K562 (cell line): ENCODE measurements around the gene NDUFB10. TPM values are rescaled to one million over a fixed set of nuclear protein-coding genes. Genes with fewer than 3 reads are reported as not detected.

Experiments used
- CREM ChIP-seq: IDR thresholded peaks from 2 replicates; pipeline ENCODE4 v1.6.1; 2014; ENCODE audit warnings: antibody characterized with exemption, low read depth
- DDX20 ChIP-seq: fragments of 450-650 bp; IDR thresholded peaks from 2 replicates; pipeline ENCODE4 v1.6.1; 2016; ENCODE audit warnings: missing genetic modification characterization, low read depth, mild to moderate bottlenecking, missing compliant biosample characterization, moderate library complexity
- FOXA3 ChIP-seq, 2 experiments: fragments of 450-650 bp in 1 of 2; sonication (generic) in 1 of 2; formaldehyde crosslinking; IDR thresholded peaks in 1 of 2; conservative IDR thresholded peaks in 1 of 2; 2 replicates each; pipeline versions ENCODE4 v1.4.0 to v1.8.0; 2020 to 2022; ENCODE audit warnings: mild to moderate bottlenecking in 2 of 2, missing genetic modification reagents in 1 of 2
- MECOM ChIP-seq: fragments of 250-450 bp; sonication (Bioruptor Pico); IDR thresholded peaks from 2 replicates; pipeline ENCODE4 v1.8.0; 2022; ENCODE audit warnings: inconsistent platforms
- MEIS2 ChIP-seq: fragments of 450-650 bp; IDR thresholded peaks from 2 replicates; pipeline ENCODE4 v1.6.1; 2014; ENCODE audit warnings: mild to moderate bottlenecking; ENCODE audit not compliant: partially characterized antibody
- NFE2L1 ChIP-seq: fragments of 450-650 bp; IDR thresholded peaks from 2 replicates; pipeline ENCODE4 v1.6.1; 2016; ENCODE audit warnings: missing genetic modification characterization, low read depth, mild to moderate bottlenecking, missing compliant biosample characterization, moderate library complexity, borderline replicate concordance
- NFIC ChIP-seq: fragments of 450-650 bp; IDR thresholded peaks from 2 replicates; pipeline ENCODE4 v1.6.1; 2017; ENCODE audit warnings: mild to moderate bottlenecking, inconsistent platforms
- SUPT5H ChIP-seq: fragments of 450-650 bp; IDR thresholded peaks from 2 replicates; pipeline ENCODE4 v1.6.1; 2016
- TCF7 ChIP-seq: sonication (generic); IDR thresholded peaks from 2 replicates; pipeline ENCODE4 v1.6.1; 2016; ENCODE audit warnings: antibody characterized with exemption, borderline replicate concordance
- ZKSCAN1 ChIP-seq: fragments of 150-350 bp; IDR thresholded peaks from 2 replicates; pipeline ENCODE4 v1.6.1; 2016; ENCODE audit warnings: low read depth, low read length
- ZNF212 ChIP-seq: fragments of 450-650 bp; formaldehyde crosslinking; IDR thresholded peaks from 2 replicates; pipeline ENCODE4 v1.4.0; 2020; ENCODE audit warnings: mild to moderate bottlenecking
- ZNF76 ChIP-seq: fragments of 250-450 bp; sonication (Bioruptor Pico); IDR thresholded peaks from 2 replicates; pipeline ENCODE4 v1.4.0; 2020; ENCODE audit warnings: mild to moderate bottlenecking, moderate library complexity, borderline replicate concordance
- polyA plus RNA-seq, 8 experiments: library from polyadenylated mRNA; depleted of rRNA in 4 of 8; stranded (reverse) in 5 of 8; unstranded in 3 of 8; fragments of >200 nt; fragmentation: Nextera tagmentation in 2 of 8; fragmentation: Illumina TruSeq in 1 of 8; extraction: Ambion mirVana in 2 of 8; extraction: Trizol in 1 of 8; gene quantifications; 2 replicates each; pipeline versions ENCODE4 v1.2.1 to v1.2.3, GENCODE V29; 2011 to 2014; ENCODE audit warnings: inconsistent platforms in 1 of 8, missing spikeins in 1 of 8
- total RNA-seq, 7 experiments: library from RNA; depleted of rRNA in 6 of 7; stranded (reverse); fragments of >200 nt in 6 of 7; fragmentation: Illumina TruSeq in 2 of 7; extraction: Trizol in 2 of 7; gene quantifications; 2 replicates each; pipeline versions ENCODE4 v1.2.1 to v1.2.3, GENCODE V29; 2011 to 2021; ENCODE audit warnings: low replicate concordance in 1 of 7
- TF ChIP-seq, protein P1 (sequence below): sonication (generic); formaldehyde crosslinking; IDR thresholded peaks from 2 replicates; pipeline ENCODE4 v1.8.0; 2023; ENCODE audit warnings: missing genetic modification reagents, mild to moderate bottlenecking, borderline replicate concordance
- TF ChIP-seq, protein P2 (sequence below): fragments of 450-650 bp; formaldehyde crosslinking; IDR thresholded peaks from 2 replicates; pipeline ENCODE4 v1.4.0; 2022; ENCODE audit warnings: missing genetic modification characterization
- TF ChIP-seq, protein P3 (sequence below): fragments of 450-650 bp; conservative IDR thresholded peaks from 2 replicates; pipeline ENCODE4 v1.6.1; 2016; ENCODE audit warnings: missing genetic modification characterization, low read depth, mild to moderate bottlenecking, missing compliant biosample characterization, moderate library complexity
- TF ChIP-seq, protein P4 (sequence below), 3 experiments: fragments of 200-800 bp in 1 of 3; sonication (Bioruptor generic) in 1 of 3; sonication (generic) in 1 of 3; formaldehyde crosslinking in 1 of 3; IDR thresholded peaks; 2 replicates each; pipeline versions ENCODE4 v1.6.1 to v1.8.0; 2016 to 2022; ENCODE audit warnings: mild to moderate bottlenecking in 2 of 3, missing compliant biosample characterization in 2 of 3, missing genetic modification characterization in 2 of 3, missing genetic modification reagents in 1 of 3
- TF ChIP-seq, protein P5 (sequence below): sonication (generic); formaldehyde crosslinking; IDR thresholded peaks from 2 replicates; pipeline ENCODE4 v1.8.0; 2022; ENCODE audit warnings: mild to moderate bottlenecking, missing genetic modification reagents

Gene NDUFB10
- total and polyA plus RNA-seq, 9 of the 15 experiments (the other 6 are each of a cell fraction or from before 2014, with no cell fraction given): 69.3 to 527 (median 161) TPM

DNA sequence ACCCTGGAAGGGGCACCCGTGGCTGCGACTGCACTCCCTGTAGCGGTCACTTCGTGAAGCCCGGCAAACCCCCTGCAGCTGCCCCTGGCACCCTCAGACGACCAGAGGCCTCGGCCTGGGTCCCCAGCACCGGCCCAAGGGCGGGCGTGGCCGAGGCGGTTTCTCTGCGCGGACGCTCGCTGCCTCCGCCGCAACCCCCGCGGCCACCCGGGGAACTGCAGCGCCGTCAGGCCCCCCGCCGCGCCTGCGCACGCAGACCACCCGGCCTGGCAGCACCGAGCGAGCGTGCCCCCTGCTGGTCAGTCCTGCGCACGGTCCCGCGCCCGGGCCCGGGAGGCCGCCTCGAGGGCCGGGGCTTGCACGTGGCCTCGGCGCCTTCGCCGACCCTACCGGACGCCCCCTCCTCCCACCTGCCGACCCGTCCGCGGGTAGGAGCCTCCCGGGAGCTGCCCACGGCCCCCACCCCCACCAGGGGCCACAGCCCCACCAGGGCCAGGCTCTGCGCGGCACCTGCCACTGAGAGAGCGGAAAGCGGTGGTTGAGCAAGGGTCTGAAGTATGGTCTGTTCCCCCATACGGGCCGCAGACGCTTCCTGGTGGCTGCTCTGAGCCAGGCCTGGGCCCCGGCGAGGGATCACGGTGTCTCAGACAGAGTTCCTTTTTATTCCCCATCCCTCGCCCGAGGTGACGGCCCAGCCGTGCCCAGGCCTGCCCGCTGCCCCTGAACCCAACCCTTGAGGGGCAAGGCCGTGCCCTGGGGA is 29.6 kb upstream of the NDUFB10 start (continued):
- TF ChIP-seq ZKSCAN1 (peak; percentile 56; the same call in 1 of the 2 replicates), MEIS2 (peak; percentile 77), ZNF76 (CRISPR knock-in tag) (peak; percentile 8; the same call in 1 of the 2 replicates), NFE2L1 (tag) (no peak), NFIC (peak; percentile 46), SUPT5H (no peak), ZNF212 (CRISPR knock-in tag) (no peak), CREM (peak; percentile 62), TCF7 (no peak), FOXA3 (CRISPR knock-in tag; conservative IDR thresholded peaks at IDR 0.05 in 1 of 2, IDR thresholded peaks at IDR 0.05 in 1 of 2) (0 out of 4 replicates have a peak, but pooled peaks of 1 of the 2 experiments have one; percentile 77), MECOM (CRISPR knock-in tag) (no peak), DDX20 (tag) (no peak)
- TF ChIP-seq, protein P1, sequence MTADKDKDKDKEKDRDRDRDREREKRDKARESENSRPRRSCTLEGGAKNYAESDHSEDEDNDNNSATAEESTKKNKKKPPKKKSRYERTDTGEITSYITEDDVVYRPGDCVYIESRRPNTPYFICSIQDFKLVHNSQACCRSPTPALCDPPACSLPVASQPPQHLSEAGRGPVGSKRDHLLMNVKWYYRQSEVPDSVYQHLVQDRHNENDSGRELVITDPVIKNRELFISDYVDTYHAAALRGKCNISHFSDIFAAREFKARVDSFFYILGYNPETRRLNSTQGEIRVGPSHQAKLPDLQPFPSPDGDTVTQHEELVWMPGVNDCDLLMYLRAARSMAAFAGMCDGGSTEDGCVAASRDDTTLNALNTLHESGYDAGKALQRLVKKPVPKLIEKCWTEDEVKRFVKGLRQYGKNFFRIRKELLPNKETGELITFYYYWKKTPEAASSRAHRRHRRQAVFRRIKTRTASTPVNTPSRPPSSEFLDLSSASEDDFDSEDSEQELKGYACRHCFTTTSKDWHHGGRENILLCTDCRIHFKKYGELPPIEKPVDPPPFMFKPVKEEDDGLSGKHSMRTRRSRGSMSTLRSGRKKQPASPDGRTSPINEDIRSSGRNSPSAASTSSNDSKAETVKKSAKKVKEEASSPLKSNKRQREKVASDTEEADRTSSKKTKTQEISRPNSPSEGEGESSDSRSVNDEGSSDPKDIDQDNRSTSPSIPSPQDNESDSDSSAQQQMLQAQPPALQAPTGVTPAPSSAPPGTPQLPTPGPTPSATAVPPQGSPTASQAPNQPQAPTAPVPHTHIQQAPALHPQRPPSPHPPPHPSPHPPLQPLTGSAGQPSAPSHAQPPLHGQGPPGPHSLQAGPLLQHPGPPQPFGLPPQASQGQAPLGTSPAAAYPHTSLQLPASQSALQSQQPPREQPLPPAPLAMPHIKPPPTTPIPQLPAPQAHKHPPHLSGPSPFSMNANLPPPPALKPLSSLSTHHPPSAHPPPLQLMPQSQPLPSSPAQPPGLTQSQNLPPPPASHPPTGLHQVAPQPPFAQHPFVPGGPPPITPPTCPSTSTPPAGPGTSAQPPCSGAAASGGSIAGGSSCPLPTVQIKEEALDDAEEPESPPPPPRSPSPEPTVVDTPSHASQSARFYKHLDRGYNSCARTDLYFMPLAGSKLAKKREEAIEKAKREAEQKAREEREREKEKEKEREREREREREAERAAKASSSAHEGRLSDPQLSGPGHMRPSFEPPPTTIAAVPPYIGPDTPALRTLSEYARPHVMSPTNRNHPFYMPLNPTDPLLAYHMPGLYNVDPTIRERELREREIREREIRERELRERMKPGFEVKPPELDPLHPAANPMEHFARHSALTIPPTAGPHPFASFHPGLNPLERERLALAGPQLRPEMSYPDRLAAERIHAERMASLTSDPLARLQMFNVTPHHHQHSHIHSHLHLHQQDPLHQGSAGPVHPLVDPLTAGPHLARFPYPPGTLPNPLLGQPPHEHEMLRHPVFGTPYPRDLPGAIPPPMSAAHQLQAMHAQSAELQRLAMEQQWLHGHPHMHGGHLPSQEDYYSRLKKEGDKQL: no peak
- TF ChIP-seq, protein P2, sequence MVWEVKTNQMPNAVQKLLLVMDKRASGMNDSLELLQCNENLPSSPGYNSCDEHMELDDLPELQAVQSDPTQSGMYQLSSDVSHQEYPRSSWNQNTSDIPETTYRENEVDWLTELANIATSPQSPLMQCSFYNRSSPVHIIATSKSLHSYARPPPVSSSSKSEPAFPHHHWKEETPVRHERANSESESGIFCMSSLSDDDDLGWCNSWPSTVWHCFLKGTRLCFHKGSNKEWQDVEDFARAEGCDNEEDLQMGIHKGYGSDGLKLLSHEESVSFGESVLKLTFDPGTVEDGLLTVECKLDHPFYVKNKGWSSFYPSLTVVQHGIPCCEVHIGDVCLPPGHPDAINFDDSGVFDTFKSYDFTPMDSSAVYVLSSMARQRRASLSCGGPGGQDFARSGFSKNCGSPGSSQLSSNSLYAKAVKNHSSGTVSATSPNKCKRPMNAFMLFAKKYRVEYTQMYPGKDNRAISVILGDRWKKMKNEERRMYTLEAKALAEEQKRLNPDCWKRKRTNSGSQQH (CRISPR knock-in tag): no peak
- TF ChIP-seq, protein P3, sequence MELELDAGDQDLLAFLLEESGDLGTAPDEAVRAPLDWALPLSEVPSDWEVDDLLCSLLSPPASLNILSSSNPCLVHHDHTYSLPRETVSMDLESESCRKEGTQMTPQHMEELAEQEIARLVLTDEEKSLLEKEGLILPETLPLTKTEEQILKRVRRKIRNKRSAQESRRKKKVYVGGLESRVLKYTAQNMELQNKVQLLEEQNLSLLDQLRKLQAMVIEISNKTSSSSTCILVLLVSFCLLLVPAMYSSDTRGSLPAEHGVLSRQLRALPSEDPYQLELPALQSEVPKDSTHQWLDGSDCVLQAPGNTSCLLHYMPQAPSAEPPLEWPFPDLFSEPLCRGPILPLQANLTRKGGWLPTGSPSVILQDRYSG (tag): 0 out of 2 replicates have a peak, but pooled peaks have one; percentile 59
- TF ChIP-seq, protein P4, sequence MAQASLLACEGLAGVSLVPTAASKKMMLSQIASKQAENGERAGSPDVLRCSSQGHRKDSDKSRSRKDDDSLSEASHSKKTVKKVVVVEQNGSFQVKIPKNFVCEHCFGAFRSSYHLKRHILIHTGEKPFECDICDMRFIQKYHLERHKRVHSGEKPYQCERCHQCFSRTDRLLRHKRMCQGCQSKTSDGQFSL (CRISPR knock-in tag; IDR thresholded peaks at IDR 0.05): no peak; the same call in 1 of the 2 replicates
- TF ChIP-seq, protein P4 (tag; IDR thresholded peaks at IDR 0.05): 0 out of 4 replicates have a peak, but pooled peaks of 1 of the 2 experiments have one; percentile 27
- TF ChIP-seq, protein P5, sequence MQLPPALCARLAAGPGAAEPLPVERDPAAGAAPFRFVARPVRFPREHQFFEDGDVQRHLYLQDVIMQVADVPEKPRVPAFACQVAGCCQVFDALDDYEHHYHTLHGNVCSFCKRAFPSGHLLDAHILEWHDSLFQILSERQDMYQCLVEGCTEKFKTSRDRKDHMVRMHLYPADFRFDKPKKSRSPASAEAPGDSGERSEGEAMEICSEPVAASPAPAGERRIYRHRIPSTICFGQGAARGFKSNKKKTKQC (CRISPR knock-in tag): peak; percentile 94
